ENCODE measurements around the gene ADAMTS4. TPM values are rescaled to one million over a fixed set of nuclear protein-coding genes. Genes with fewer than 3 reads are reported as not detected.

The ADAMTS4 gene
- total and polyA plus RNA-seq, 2 of the 4 experiments (the other 2 are of a cell fraction) = 0.39 to 0.72 TPM

- H3K4ac ChIP-seq (ENCODE audit: low read depth, low read length) = no peak overlapping the region
- H3K4me1 ChIP-seq (ENCODE audit: control insufficient read depth, insufficient read depth, low read length) = peaks cover 11% of the 10 kb centered on the region
- H3K27me3 ChIP-seq (ENCODE audit: control insufficient read depth, insufficient read depth, low read length) = no peaks in the 10 kb centered on the region; the same call in 1 of the 2 replicates
- no peak overlapping the region for H3K4me2 ChIP-seq (ENCODE audit: low read depth, low read length)
- no peak overlapping the region for H2AK5ac ChIP-seq (ENCODE audit: low read depth, low read length)
- POLR2A ChIA-PET (ENCODE audit: unreplicated experiment) = no interaction called here
- no peak overlapping the region for H3K23ac ChIP-seq (ENCODE audit: low read depth, low read length)
- no peak overlapping the region for H3K27ac ChIP-seq (ENCODE audit: insufficient read depth, low read length)
- no peak overlapping the region for H2AFZ ChIP-seq (replicated peaks; ENCODE audit: low read length, poor library complexity)
- DNase-seq (no peak), ATAC-seq (ENCODE audit: low read depth) (no peak)
- H3K9me1 ChIP-seq (ENCODE audit: insufficient read depth, low read length) = peaks cover 14% of the 10 kb centered on the region
- no peak overlapping the region for H3K9ac ChIP-seq (ENCODE audit: low read depth, low read length)
- H4K20me1 ChIP-seq (ENCODE audit: insufficient read depth, low read length) = no peaks in the 10 kb centered on the region
- H3K36me3 ChIP-seq (ENCODE audit: control insufficient read depth, insufficient read depth, low read length) = peaks cover 4% of the 10 kb centered on the region; the same call in 1 of the 2 replicates
- no peak overlapping the region for H2BK20ac ChIP-seq (ENCODE audit: low read depth, low read length)
- no peak overlapping the region for H3K18ac ChIP-seq (ENCODE audit: low read depth, low read length)
- H4K91ac ChIP-seq (ENCODE audit: insufficient read depth, low read depth, low read length) = no peak overlapping the region
- no peak overlapping the region for H2BK120ac ChIP-seq (ENCODE audit: low read depth, low read length)
- no peaks in the 10 kb centered on the region for H3K9me3 ChIP-seq (ENCODE audit: control insufficient read depth, insufficient read depth, low read length)
- intact Hi-C loops (cut with micrococcal nuclease) (no loop called here), dilution Hi-C loops (cut with HindIII; ENCODE audit: low sequenced_read_pairs, unreplicated experiment) (no loop called here), in situ Hi-C loops (cut with MboI; ENCODE audit: low sequenced_read_pairs) (no loop called here)
- H3K14ac ChIP-seq (replicated peaks; ENCODE audit: low read depth, low read length) = no peak overlapping the region
- no peak for TF ChIP-seq MXI1 (IDR thresholded peaks at IDR 0.05; ENCODE audit: borderline replicate concordance, low read depth, low read length)
- no peak for TF ChIP-seq MAFK (IDR thresholded peaks at IDR 0.05; ENCODE audit: low read depth, low read length)
- TF ChIP-seq ELK1 (IDR thresholded peaks at IDR 0.05; ENCODE audit: borderline replicate concordance, low read depth, low read length) = no peak
- no peak for TF ChIP-seq BHLHE40 (IDR thresholded peaks at IDR 0.05; ENCODE audit: low read depth, low read length)
- no peak for TF ChIP-seq CEBPB (IDR thresholded peaks at IDR 0.05; ENCODE audit: low read depth, low read length)
- no peak for TF ChIP-seq CTCF (conservative IDR thresholded peaks at IDR 0.05; ENCODE audit: low read depth, low read length)
- no peak for TF ChIP-seq FOS (IDR thresholded peaks at IDR 0.05; ENCODE audit: low read depth, low read length)
- TF ChIP-seq POLR2A (IDR thresholded peaks at IDR 0.05; ENCODE audit: low read depth, low read length) = no peak
- TF ChIP-seq RCOR1 (IDR thresholded peaks at IDR 0.05; ENCODE audit: insufficient replicate concordance, low read length) = no peak
- TF ChIP-seq CHD1 (IDR thresholded peaks at IDR 0.05; ENCODE audit: low read depth, low read length) = no peak
- TF ChIP-seq RAD21 (IDR thresholded peaks at IDR 0.05; ENCODE audit: low read length) = no peak
- TF ChIP-seq RFX5 (IDR thresholded peaks at IDR 0.05; ENCODE audit: low read depth, low read length) = no peak
- no peak for TF ChIP-seq SMC3 (IDR thresholded peaks at IDR 0.05; ENCODE audit: low read depth, low read length)
- TF ChIP-seq USF2 (IDR thresholded peaks at IDR 0.05; ENCODE audit: low read depth, low read length) = no peak
- no peak for TF ChIP-seq NFE2L2 (IDR thresholded peaks at IDR 0.05; ENCODE audit: low read depth, low read length)
- TF ChIP-seq MAZ (IDR thresholded peaks at IDR 0.05; ENCODE audit: borderline replicate concordance, low read depth, low read length) = no peak
- 83% methylated on average over 3 of the region's 5 CpGs; no CpG with 5 or more reads in 1 of the 2 experiments for WGBS, 2 experiments (ENCODE audit: extremely low coverage in 2 of 2, insufficient read length in 1 of 2)
- H3K56ac ChIP-seq (ENCODE audit: extremely low read depth, insufficient read depth, low read length) = no peak overlapping the region
- no peaks in the 10 kb centered on the region for H3K79me1 ChIP-seq (ENCODE audit: low read depth in 1 of 2, low read length in 2 of 2)
- no peak overlapping the region for H3K4me3 ChIP-seq (ENCODE audit: insufficient read depth, low read depth, low read length)
- H4K5ac ChIP-seq (ENCODE audit: low read depth, low read length) = no peak overlapping the region
- no peak overlapping the region for H2BK15ac ChIP-seq (ENCODE audit: low read depth, low read length)
- BruUV-seq (replicated peaks) = no TSS peak
- CTCF ChIA-PET = no interaction called here
- H4K8ac ChIP-seq (ENCODE audit: low read depth in 2 of 2, low read length in 2 of 2) = no peak overlapping the region
- H2AK9ac ChIP-seq (replicated peaks; ENCODE audit: low read depth, low read length, poor library complexity) = no peak overlapping the region
- H2BK5ac ChIP-seq (ENCODE audit: low read depth, low read length, poor library complexity, severe bottlenecking) = no peak overlapping the region
Measured at GRCh38 chr1:161220002-161220401, 21.1 kb upstream of the ADAMTS4 start.

All from IMR-90 (cell line).